ENCODE results near the gene AHCY.
A peak's percentile ranks its signal among the peaks of the same experiment; 100 is the strongest.
"Not testable (repeated sequence)": the region's sequence is repeated elsewhere in the genome, so short reads cannot be mapped to it uniquely, and the experiment has no call there.

Gene AHCY

GRCh38 chr20:34260208-34260942 is 42.8 kb downstream of the AHCY start:
- H3K4me3 ChIP-seq (ENCODE audit: low read depth, low read length) = no peak overlapping the region
- DNase-seq (ENCODE audit: low read depth, low spot score) = no peak
- in situ Hi-C loops (cut with HindIII; ENCODE audit: low sequenced_read_pairs) = no loop called here
- no peak for TF ChIP-seq CTCF (IDR thresholded peaks at IDR 0.05; ENCODE audit: low read depth, low read length)

- DNase-seq (ENCODE audit: low read depth, low spot score) = no peak
- in situ Hi-C loops (cut with HindIII; ENCODE audit: low sequenced_read_pairs) = no loop called here
These were observed 46.5 kb downstream of the AHCY start for GRCh38 chr20:34256629-34257124.

GRCh38 chr20:34254979-34255378 is 48.2 kb downstream of the AHCY start:
- DNase-seq (ENCODE audit: low read depth, low spot score) = no peak

More at GRCh38 chr20:34256629-34257124, 46.5 kb downstream of the AHCY start:
- no peak overlapping the region for H3K4me3 ChIP-seq (ENCODE audit: low read depth, low read length)
- TF ChIP-seq CTCF (IDR thresholded peaks at IDR 0.05; ENCODE audit: low read depth, low read length) = no peak

GRCh38 chr20:34252431-34253086 is 50.6 kb downstream of the AHCY start:
- H3K4me3 ChIP-seq (ENCODE audit: low read depth, low read length); in situ Hi-C loops (cut with HindIII; ENCODE audit: low sequenced_read_pairs); DNase-seq (ENCODE audit: low read depth, low spot score): not testable (repeated sequence)

More at GRCh38 chr20:34254979-34255378, 48.2 kb downstream of the AHCY start:
- no peak for TF ChIP-seq CTCF (IDR thresholded peaks at IDR 0.05; ENCODE audit: low read depth, low read length)
- H3K4me3 ChIP-seq (ENCODE audit: low read depth, low read length) = no peak overlapping the region
- in situ Hi-C loops (cut with HindIII; ENCODE audit: low sequenced_read_pairs) = no loop called here

GRCh38 chr20:34251619-34252018 is 51.5 kb downstream of the AHCY start:
- no peak overlapping the region for H3K4me3 ChIP-seq (ENCODE audit: low read depth, low read length)
- TF ChIP-seq CTCF (IDR thresholded peaks at IDR 0.05; ENCODE audit: low read depth, low read length) = no peak
- in situ Hi-C loops (cut with HindIII; ENCODE audit: low sequenced_read_pairs) = no loop called here
- DNase-seq (ENCODE audit: low read depth, low spot score) = no peak

- DNase-seq (ENCODE audit: low read depth, low spot score) = no peak
- no peak overlapping the region for H3K4me3 ChIP-seq (ENCODE audit: low read depth, low read length)
- in situ Hi-C loops (cut with HindIII; ENCODE audit: low sequenced_read_pairs) = no loop called here
- no peak for TF ChIP-seq CTCF (IDR thresholded peaks at IDR 0.05; ENCODE audit: low read depth, low read length)
These were observed 53.1 kb downstream of the AHCY start for GRCh38 chr20:34250005-34250404.

GRCh38 chr20:34249291-34249690 is 53.9 kb downstream of the AHCY start:
- TF ChIP-seq CTCF (IDR thresholded peaks at IDR 0.05; ENCODE audit: low read depth, low read length) = no peak
- in situ Hi-C loops (cut with HindIII; ENCODE audit: low sequenced_read_pairs) = no loop called here
- no peak overlapping the region for H3K4me3 ChIP-seq (ENCODE audit: low read depth, low read length)
- DNase-seq (ENCODE audit: low read depth, low spot score) = peak; percentile 29

All from astrocyte of the spinal cord (primary cell).